Inflammatory macrophage treated with lipopolysaccharide for 4 hours (primary cell): ENCODE data around the gene TSTD2.

Source experiments
- DNase-seq: peaks from one replicate; pipeline ENCODE4 v3.0.0-alpha.2; 2020

The TSTD2 gene

GRCh38 chr9:97632985-97633858 lies at the start of gene TSTD2, which contains the start of gene NCBP1:
TSS of gene TSTD2 (minus strand) at chr9:97633368. CDS start at chr9:97627562, 5,806 bp downstream.
TSS of gene NCBP1 (plus strand) at chr9:97633821. CDS start at chr9:97633882, 61 bp downstream.
- peak; percentile 99 for DNase-seq

GRCh38 chr9:97682242-97682641 lies 49.1 kb upstream of the TSTD2 start:
- DNase-seq, result no peak

GRCh38 chr9:97675655-97676054 lies 42.5 kb upstream of the TSTD2 start:
- DNase-seq, result no peak

GRCh38 chr9:97673922-97674321 lies 40.8 kb upstream of the TSTD2 start:
- DNase-seq, result no peak

GRCh38 chr9:97672403-97672802 lies 39.2 kb upstream of the TSTD2 start:
- no peak for DNase-seq

- no peak for DNase-seq
These were observed 37.4 kb upstream of the TSTD2 start for GRCh38 chr9:97670586-97670985.

GRCh38 chr9:97668485-97668884 lies 35.3 kb upstream of the TSTD2 start:
- no peak for DNase-seq

GRCh38 chr9:97666907-97667686 lies 33.9 kb upstream of the TSTD2 start:
- peak; percentile 9 for DNase-seq

GRCh38 chr9:97665742-97666141 lies 32.6 kb upstream of the TSTD2 start:
- DNase-seq, result no peak

GRCh38 chr9:97660847-97661246 lies 27.7 kb upstream of the TSTD2 start:
- DNase-seq, result no peak

- DNase-seq, result peak; percentile 62
These were observed 27.2 kb upstream of the TSTD2 start for GRCh38 chr9:97660340-97660739.

GRCh38 chr9:97659771-97660170 lies 26.6 kb upstream of the TSTD2 start:
- DNase-seq, result peak; percentile 50

- no peak for DNase-seq
These were observed 25.5 kb upstream of the TSTD2 start for GRCh38 chr9:97658707-97659106.

- DNase-seq, result no peak
These were observed 18.5 kb upstream of the TSTD2 start for GRCh38 chr9:97651646-97652045.

- DNase-seq, result no peak
These were observed 14.8 kb upstream of the TSTD2 start for GRCh38 chr9:97647996-97648395.

- DNase-seq, result no peak
These were observed 12.6 kb upstream of the TSTD2 start for GRCh38 chr9:97645720-97646119.

GRCh38 chr9:97640325-97640724 lies 7.2 kb upstream of the TSTD2 start:
- DNase-seq, result no peak

GRCh38 chr9:97638666-97639065 lies 5.5 kb upstream of the TSTD2 start:
- DNase-seq, result no peak

GRCh38 chr9:97636903-97637302 lies 3.7 kb upstream of the TSTD2 start:
- DNase-seq, result no peak

- DNase-seq, result no peak
These were observed 1.9 kb upstream of the TSTD2 start for GRCh38 chr9:97635026-97635425.

- no peak for DNase-seq
These were observed 807 bp upstream of the TSTD2 start for GRCh38 chr9:97633859-97634490.

GRCh38 chr9:97632248-97632984 lies 752 bp downstream of the TSTD2 start:
- peak; percentile 68 for DNase-seq

- peak; percentile 54 for DNase-seq
These were observed 2.6 kb downstream of the TSTD2 start for GRCh38 chr9:97630591-97630990.
